ENCODE data around the gene CMSS1.
A peak's percentile ranks its signal among the peaks of the same experiment; 100 is the strongest.

Gene CMSS1

GRCh38 chr3:99873269-99874102 lies 55.8 kb downstream of the CMSS1 start:
- POLR2A ChIA-PET (ENCODE audit: low non-redundant PET), result no interaction called here
- CTCF ChIA-PET, result no interaction called here
- H3K27ac ChIP-seq, result no peak overlapping the region
- DNase-seq (ENCODE audit: low spot score), result no peak
- no peak for TF ChIP-seq CTCF (conservative IDR thresholded peaks at IDR 0.05; ENCODE audit: low read depth)

- CTCF ChIA-PET, result no interaction called here
- POLR2A ChIA-PET (ENCODE audit: low non-redundant PET), result no interaction called here
- no peak for TF ChIP-seq CTCF (conservative IDR thresholded peaks at IDR 0.05; ENCODE audit: low read depth)
- DNase-seq (ENCODE audit: low spot score), result no peak
- no peak overlapping the region for H3K27ac ChIP-seq
Observed at GRCh38 chr3:99874237-99875002, 56.8 kb downstream of the CMSS1 start.

GRCh38 chr3:99875581-99875928 lies 57.9 kb downstream of the CMSS1 start:
- peak overlapping the region; percentile 47 for H3K27ac ChIP-seq
- CTCF ChIA-PET, result interaction anchor here (1.0 to 1.4 kb wide), 2 partner anchors 16 to 215 kb away, joined by 3 to 4 read pairs; no protein-coding TSS in a partner anchor
- DNase-seq (ENCODE audit: low spot score), result peak; percentile 50
- POLR2A ChIA-PET (ENCODE audit: low non-redundant PET), result no interaction called here
- TF ChIP-seq CTCF (conservative IDR thresholded peaks at IDR 0.05; ENCODE audit: low read depth), result no peak

GRCh38 chr3:99875929-99876841 lies 58.5 kb downstream of the CMSS1 start:
- POLR2A ChIA-PET (ENCODE audit: low non-redundant PET), result no interaction called here
- CTCF ChIA-PET, result interaction anchor here (1.0 to 1.4 kb wide), 2 partner anchors 16 to 214 kb away, joined by 3 to 4 read pairs; no protein-coding TSS in a partner anchor
- peak overlapping the region; percentile 47 for H3K27ac ChIP-seq
- DNase-seq (ENCODE audit: low spot score), result peak; percentile 61
- no peak for TF ChIP-seq CTCF (conservative IDR thresholded peaks at IDR 0.05; ENCODE audit: low read depth)

- ChIA-PET CTCF (no interaction called here), POLR2A (ENCODE audit: low non-redundant PET) (no interaction called here)
- no peak for DNase-seq (ENCODE audit: low spot score)
- H3K27ac ChIP-seq, result no peak overlapping the region
- no peak for TF ChIP-seq CTCF (conservative IDR thresholded peaks at IDR 0.05; ENCODE audit: low read depth)
Observed at GRCh38 chr3:99877031-99877579, 59.4 kb downstream of the CMSS1 start.

GRCh38 chr3:99878005-99878404 lies 60.3 kb downstream of the CMSS1 start:
- no peak overlapping the region for H3K27ac ChIP-seq
- ChIA-PET POLR2A (ENCODE audit: low non-redundant PET) (no interaction called here), CTCF (no interaction called here)
- peak; percentile 53 for DNase-seq (ENCODE audit: low spot score)
- no peak for TF ChIP-seq CTCF (conservative IDR thresholded peaks at IDR 0.05; ENCODE audit: low read depth)

Data from RWPE1 (cell line).